ENCODE results near the gene HECW1.

DNA sequence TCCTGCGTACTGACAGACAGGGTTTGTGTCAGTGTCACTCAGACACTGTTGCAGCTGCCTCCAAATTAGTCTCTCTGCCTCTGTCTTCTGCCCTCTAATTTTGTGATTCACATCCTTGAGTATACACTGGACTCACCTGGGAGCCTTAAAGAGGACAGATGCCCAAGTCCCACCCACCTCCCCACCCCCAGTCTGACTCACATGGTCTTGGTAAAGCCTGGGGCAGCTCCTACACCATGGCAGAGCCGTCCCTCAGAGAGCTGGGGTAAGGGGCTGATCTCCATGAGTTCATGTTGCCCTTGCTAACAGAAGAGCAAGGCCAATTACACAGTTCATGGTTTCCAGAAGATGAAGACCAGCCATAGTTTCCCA, 272.8 kb downstream of the HECW1 start:
- TF ChIP-seq, protein P1, sequence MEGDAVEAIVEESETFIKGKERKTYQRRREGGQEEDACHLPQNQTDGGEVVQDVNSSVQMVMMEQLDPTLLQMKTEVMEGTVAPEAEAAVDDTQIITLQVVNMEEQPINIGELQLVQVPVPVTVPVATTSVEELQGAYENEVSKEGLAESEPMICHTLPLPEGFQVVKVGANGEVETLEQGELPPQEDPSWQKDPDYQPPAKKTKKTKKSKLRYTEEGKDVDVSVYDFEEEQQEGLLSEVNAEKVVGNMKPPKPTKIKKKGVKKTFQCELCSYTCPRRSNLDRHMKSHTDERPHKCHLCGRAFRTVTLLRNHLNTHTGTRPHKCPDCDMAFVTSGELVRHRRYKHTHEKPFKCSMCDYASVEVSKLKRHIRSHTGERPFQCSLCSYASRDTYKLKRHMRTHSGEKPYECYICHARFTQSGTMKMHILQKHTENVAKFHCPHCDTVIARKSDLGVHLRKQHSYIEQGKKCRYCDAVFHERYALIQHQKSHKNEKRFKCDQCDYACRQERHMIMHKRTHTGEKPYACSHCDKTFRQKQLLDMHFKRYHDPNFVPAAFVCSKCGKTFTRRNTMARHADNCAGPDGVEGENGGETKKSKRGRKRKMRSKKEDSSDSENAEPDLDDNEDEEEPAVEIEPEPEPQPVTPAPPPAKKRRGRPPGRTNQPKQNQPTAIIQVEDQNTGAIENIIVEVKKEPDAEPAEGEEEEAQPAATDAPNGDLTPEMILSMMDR (IDR thresholded peaks at IDR 0.05): no peak
- TF ChIP-seq POLR2A (IDR thresholded peaks at IDR 0.05): no peak
- TF ChIP-seq POLR2AphosphoS5 (IDR thresholded peaks at IDR 0.05): no peak
- no peak for TF ChIP-seq EP300 (IDR thresholded peaks at IDR 0.05)

All from upper lobe of left lung (tissue), 4 donors.